ENCODE measurements around the gene NR2C2. TPM values are rescaled to one million over a fixed set of nuclear protein-coding genes. Genes with fewer than 3 reads are reported as not detected.

NR2C2 gene
- total RNA-seq, 1 experiment from 2014 or later: 38.5 TPM

DNA sequence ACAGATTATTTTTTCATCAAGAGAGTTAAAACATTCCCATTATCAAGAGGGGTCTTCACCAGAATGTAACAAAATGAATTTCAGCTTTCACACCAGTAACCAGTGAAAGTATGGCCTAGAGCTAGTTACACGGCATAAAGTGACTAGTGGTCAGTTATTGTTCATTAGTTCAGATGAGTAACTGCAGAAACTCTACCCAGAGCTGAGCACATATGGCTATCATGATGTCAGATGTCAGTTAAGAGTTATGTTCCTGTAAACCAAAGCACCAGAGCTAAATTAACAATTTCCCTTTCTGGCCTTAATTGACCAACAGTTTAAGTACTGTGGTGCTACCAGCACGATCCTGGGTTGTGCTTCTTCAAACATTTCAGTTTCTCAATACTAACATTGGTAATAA lies 124.3 kb downstream of the NR2C2 start:
- Histone ChIP-seq H3K4me2 (ENCODE audit: insufficient read depth, insufficient read length, low read length) (no peak overlapping the region), H3K79me2 (ENCODE audit: insufficient read depth, low read length) (no peaks in the 10 kb centered on the region), H4K8ac (replicated peaks; ENCODE audit: insufficient read length, low read depth, low read length) (no peak overlapping the region), H3K4me1 (ENCODE audit: insufficient read depth, low read length) (no peaks in the 10 kb centered on the region), H3T11ph (ENCODE audit: low read length) (no peak overlapping the region), H2BK120ac (ENCODE audit: low read depth, low read length, poor library complexity, severe bottlenecking) (no peak overlapping the region), H2BK5ac (ENCODE audit: insufficient read length, low read length) (no peak overlapping the region), H2AFZ (ENCODE audit: low read length) (no peak overlapping the region), H2BK20ac (ENCODE audit: low read depth, low read length, poor library complexity, severe bottlenecking) (no peak overlapping the region), H3K56ac (ENCODE audit: insufficient read length, low read depth, low read length) (no peak overlapping the region), H2BK15ac (ENCODE audit: low read depth, low read length) (no peak overlapping the region), H4K5ac (ENCODE audit: insufficient read length, low read depth, low read length) (no peak overlapping the region), H3K18ac (ENCODE audit: insufficient read length, low read depth, low read length) (no peak overlapping the region), H2BK12ac (ENCODE audit: insufficient read length, low read depth, low read length) (no peak overlapping the region), H3K4ac (ENCODE audit: low read depth, low read length) (no peak overlapping the region), H3K27ac (ENCODE audit: insufficient read length, low read depth, low read length) (no peak overlapping the region), H3K9me3 (ENCODE audit: control insufficient read depth, low read depth, low read length) (no peaks in the 10 kb centered on the region), H3K79me1 (ENCODE audit: insufficient read depth, low read depth, low read length, poor library complexity, severe bottlenecking) (no peaks in the 10 kb centered on the region), H3K9ac (ENCODE audit: extremely low read depth, insufficient read length, low read length) (no peak overlapping the region), H4K91ac (ENCODE audit: insufficient read length, low read depth, low read length) (no peak overlapping the region), H2AK5ac (ENCODE audit: insufficient read length, low read length) (no peak overlapping the region), H3K14ac (ENCODE audit: insufficient read depth, low read length) (no peak overlapping the region), H3K27me3 (ENCODE audit: insufficient read depth, low read length) (no peaks in the 10 kb centered on the region), H3K23me2 (ENCODE audit: insufficient read length, low read depth, low read length, poor library complexity, severe bottlenecking) (no peaks in the 10 kb centered on the region), H4K20me1 (ENCODE audit: control insufficient read depth, insufficient read depth, insufficient read length) (no peaks in the 10 kb centered on the region), H3K23ac (ENCODE audit: insufficient read length, low read depth, low read length) (no peak overlapping the region)
- Mint-ChIP-seq H3K27me3 (ENCODE audit: low read depth) (no peaks in the 10 kb centered on the region), H3K36me3 (ENCODE audit: insufficient read depth in 1 of 3, low read depth in 3 of 3) (peaks cover 12 to 31% (median 30%) of the 10 kb centered on the region in 3 experiments; a peak in 6 of 7 replicates), H3K9me3 (no peaks in the 10 kb centered on the region), H3K27ac (no peak overlapping the region), H3K4me1 (no peaks in the 10 kb centered on the region), H3K4me3 (no peak overlapping the region)
- TF ChIP-seq, protein P1, sequence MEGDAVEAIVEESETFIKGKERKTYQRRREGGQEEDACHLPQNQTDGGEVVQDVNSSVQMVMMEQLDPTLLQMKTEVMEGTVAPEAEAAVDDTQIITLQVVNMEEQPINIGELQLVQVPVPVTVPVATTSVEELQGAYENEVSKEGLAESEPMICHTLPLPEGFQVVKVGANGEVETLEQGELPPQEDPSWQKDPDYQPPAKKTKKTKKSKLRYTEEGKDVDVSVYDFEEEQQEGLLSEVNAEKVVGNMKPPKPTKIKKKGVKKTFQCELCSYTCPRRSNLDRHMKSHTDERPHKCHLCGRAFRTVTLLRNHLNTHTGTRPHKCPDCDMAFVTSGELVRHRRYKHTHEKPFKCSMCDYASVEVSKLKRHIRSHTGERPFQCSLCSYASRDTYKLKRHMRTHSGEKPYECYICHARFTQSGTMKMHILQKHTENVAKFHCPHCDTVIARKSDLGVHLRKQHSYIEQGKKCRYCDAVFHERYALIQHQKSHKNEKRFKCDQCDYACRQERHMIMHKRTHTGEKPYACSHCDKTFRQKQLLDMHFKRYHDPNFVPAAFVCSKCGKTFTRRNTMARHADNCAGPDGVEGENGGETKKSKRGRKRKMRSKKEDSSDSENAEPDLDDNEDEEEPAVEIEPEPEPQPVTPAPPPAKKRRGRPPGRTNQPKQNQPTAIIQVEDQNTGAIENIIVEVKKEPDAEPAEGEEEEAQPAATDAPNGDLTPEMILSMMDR (conservative IDR thresholded peaks at IDR 0.05): no peak
- DNase-seq: no peak
- no CpG with 5 or more reads among the region's 2 CpGs for WGBS (ENCODE audit: extremely low coverage, insufficient read length, low lambda C conversion rate)

All from H9 (cell line).